ENCODE results near the gene APBB1.
"Not testable (repeated sequence)": the region's sequence is repeated elsewhere in the genome, so short reads cannot be mapped to it uniquely, and the experiment has no call there.

APBB1 gene

DNA sequence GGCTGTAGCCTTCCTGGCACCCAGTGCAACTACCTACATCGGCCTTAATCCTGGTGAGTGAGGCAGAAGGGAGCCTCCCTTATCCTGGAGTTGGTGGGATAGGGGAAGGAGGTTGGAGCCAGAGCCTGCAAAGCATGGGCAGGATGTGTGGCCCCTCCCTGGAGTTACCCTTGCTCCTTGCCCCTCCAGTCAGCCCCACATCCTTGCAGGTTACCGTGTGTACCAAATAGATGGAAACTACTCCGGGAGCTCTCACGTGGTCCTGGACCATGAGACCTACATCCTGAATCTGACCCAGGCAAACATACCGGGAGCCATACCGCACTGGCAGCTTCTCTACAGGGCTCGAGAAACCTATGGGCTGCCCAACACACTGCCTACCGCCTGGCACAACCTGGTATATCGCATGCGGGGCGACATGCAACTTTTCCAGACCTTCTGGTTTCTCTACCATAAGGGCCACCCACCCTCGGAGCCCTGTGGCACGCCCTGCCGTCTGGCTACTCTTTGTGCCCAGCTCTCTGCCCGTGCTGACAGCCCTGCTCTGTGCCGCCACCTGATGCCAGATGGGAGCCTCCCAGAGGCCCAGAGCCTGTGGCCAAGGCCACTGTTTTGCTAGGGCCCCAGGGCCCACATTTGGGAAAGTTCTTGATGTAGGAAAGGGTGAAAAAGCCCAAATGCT, 24.8 kb downstream of the APBB1 start:
- Histone ChIP-seq H3K27me3 (ENCODE audit: control insufficient read depth in 1 of 2, insufficient read depth in 2 of 2, low read length in 2 of 2) (no peaks in the 10 kb centered on the region), H3K4me3 (ENCODE audit: low read depth in 1 of 2, low read length in 2 of 2) (no peak overlapping the region), H3K4me1 (ENCODE audit: control insufficient read depth in 1 of 2, insufficient read depth in 2 of 2, low read length in 2 of 2) (peaks cover 14 to 18% of the 10 kb centered on the region in 2 donors), H3K9me3 (ENCODE audit: control insufficient read depth in 1 of 2, low read length in 2 of 2) (no peaks in the 10 kb centered on the region), H3K27ac (ENCODE audit: low read depth, low read length) (no peak overlapping the region), H3K36me3 (ENCODE audit: control insufficient read depth in 1 of 2, insufficient read depth in 2 of 2, low read length in 2 of 2) (no peaks in the 10 kb centered on the region), H3K9ac (ENCODE audit: low read depth in 1 of 2, low read length in 2 of 2) (no peak overlapping the region)

DNA sequence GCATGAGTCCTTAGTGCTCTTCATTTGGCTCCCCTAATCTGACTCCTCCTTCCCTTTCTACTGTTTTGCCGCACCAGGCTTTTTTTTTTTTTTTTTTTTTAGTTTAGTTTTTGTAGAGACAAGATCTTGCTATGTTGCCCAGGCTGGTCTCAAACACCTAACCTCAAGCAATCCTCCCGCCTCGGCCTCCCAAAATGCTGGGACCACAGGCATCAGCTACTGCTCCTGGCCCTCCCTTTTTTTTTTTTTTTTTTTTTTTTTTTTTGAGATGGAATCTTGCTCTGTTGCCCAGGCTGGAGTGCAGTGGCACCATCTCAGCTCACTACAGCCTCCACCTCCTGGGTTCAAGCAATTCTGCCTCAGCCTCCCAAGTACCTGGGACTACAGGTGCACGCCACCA, 26.6 kb downstream of the APBB1 start:
- H3K9me3 ChIP-seq (ENCODE audit: control insufficient read depth in 1 of 2, low read length in 2 of 2); H3K9ac ChIP-seq (ENCODE audit: low read depth in 1 of 2, low read length in 2 of 2); H3K4me3 ChIP-seq (ENCODE audit: low read depth in 1 of 2, low read length in 2 of 2); H3K27ac ChIP-seq (ENCODE audit: low read depth, low read length); H3K36me3 ChIP-seq (ENCODE audit: control insufficient read depth in 1 of 2, insufficient read depth in 2 of 2, low read length in 2 of 2); H3K27me3 ChIP-seq (ENCODE audit: control insufficient read depth in 1 of 2, insufficient read depth in 2 of 2, low read length in 2 of 2): not testable (repeated sequence)
- H3K4me1 ChIP-seq (ENCODE audit: control insufficient read depth in 1 of 2, insufficient read depth in 2 of 2, low read length in 2 of 2), result peaks cover 22 to 31% of the 10 kb centered on the region in 2 donors

DNA sequence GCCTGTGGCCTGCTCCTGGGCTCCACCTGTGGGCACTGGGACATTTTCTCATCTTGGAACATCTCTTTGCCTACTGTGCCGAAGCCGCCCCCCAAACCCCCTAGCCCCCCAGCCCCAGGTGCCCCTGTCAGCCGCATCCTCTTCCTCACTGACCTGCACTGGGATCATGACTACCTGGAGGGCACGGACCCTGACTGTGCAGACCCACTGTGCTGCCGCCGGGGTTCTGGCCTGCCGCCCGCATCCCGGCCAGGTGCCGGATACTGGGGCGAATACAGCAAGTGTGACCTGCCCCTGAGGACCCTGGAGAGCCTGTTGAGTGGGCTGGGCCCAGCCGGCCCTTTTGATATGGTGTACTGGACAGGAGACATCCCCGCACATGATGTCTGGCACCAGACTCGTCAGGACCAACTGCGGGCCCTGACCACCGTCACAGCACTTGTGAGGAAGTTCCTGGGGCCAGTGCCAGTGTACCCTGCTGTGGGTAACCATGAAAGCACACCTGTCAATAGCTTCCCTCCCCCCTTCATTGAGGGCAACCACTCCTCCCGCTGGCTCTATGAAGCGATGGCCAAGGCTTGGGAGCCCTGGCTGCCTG, 27.3 kb downstream of the APBB1 start:
- peaks cover 22 to 31% of the 10 kb centered on the region in 2 donors for H3K4me1 ChIP-seq (ENCODE audit: control insufficient read depth in 1 of 2, insufficient read depth in 2 of 2, low read length in 2 of 2)
- no peaks in the 10 kb centered on the region for H3K27me3 ChIP-seq (ENCODE audit: control insufficient read depth in 1 of 2, insufficient read depth in 2 of 2, low read length in 2 of 2)
- H3K36me3 ChIP-seq (ENCODE audit: control insufficient read depth in 1 of 2, insufficient read depth in 2 of 2, low read length in 2 of 2), result no peaks in the 10 kb centered on the region
- no peak overlapping the region for H3K27ac ChIP-seq (ENCODE audit: low read depth, low read length)
- H3K9ac ChIP-seq (ENCODE audit: low read depth in 1 of 2, low read length in 2 of 2), result no peak overlapping the region
- H3K9me3 ChIP-seq (ENCODE audit: control insufficient read depth in 1 of 2, low read length in 2 of 2), result no peaks in the 10 kb centered on the region
- peak overlapping the region; percentile 94 to 98 for H3K4me3 ChIP-seq (ENCODE audit: low read depth in 1 of 2, low read length in 2 of 2)

DNA sequence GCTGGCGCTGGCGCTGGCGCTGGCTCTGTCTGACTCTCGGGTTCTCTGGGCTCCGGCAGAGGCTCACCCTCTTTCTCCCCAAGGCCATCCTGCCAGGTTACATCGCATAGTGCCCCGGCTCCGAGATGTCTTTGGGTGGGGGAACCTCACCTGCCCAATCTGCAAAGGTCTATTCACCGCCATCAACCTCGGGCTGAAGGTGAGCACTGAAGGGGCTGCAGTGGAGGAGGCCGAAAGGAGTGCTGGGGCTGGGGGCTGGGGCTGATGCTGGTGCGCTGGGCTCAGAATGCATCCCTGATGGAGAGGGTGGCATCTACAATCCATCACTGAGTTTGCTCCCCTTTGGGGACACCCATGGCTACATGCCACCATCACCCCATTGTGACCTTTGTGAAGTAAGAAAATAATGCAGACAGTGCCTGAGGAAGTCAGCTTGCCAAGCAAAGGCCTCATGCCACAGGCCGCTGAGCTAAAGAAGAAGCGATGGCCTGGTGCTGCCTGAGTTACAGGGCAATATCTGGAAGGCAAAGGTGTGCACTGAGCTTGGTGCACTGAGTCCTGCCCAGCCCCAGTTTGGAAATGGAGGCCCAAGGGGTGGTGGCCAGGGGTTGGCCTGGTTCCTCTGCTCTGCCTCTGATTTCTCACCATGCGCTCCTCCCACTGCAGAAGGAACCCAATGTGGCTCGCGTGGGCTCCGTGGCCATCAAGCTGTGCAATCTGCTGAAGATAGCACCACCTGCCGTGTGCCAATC, 28.0 kb downstream of the APBB1 start:
- no peaks in the 10 kb centered on the region for H3K9me3 ChIP-seq (ENCODE audit: control insufficient read depth in 1 of 2, low read length in 2 of 2)
- peaks cover 22 to 31% of the 10 kb centered on the region in 2 donors for H3K4me1 ChIP-seq (ENCODE audit: control insufficient read depth in 1 of 2, insufficient read depth in 2 of 2, low read length in 2 of 2)
- no peaks in the 10 kb centered on the region for H3K27me3 ChIP-seq (ENCODE audit: control insufficient read depth in 1 of 2, insufficient read depth in 2 of 2, low read length in 2 of 2)
- H3K27ac ChIP-seq (ENCODE audit: low read depth, low read length), result peak overlapping the region; percentile 92
- peak overlapping the region; percentile 89 to 92 for H3K9ac ChIP-seq (ENCODE audit: low read depth in 1 of 2, low read length in 2 of 2)
- no peaks in the 10 kb centered on the region for H3K36me3 ChIP-seq (ENCODE audit: control insufficient read depth in 1 of 2, insufficient read depth in 2 of 2, low read length in 2 of 2)
- peak overlapping the region; percentile 94 to 98 for H3K4me3 ChIP-seq (ENCODE audit: low read depth in 1 of 2, low read length in 2 of 2)

DNA sequence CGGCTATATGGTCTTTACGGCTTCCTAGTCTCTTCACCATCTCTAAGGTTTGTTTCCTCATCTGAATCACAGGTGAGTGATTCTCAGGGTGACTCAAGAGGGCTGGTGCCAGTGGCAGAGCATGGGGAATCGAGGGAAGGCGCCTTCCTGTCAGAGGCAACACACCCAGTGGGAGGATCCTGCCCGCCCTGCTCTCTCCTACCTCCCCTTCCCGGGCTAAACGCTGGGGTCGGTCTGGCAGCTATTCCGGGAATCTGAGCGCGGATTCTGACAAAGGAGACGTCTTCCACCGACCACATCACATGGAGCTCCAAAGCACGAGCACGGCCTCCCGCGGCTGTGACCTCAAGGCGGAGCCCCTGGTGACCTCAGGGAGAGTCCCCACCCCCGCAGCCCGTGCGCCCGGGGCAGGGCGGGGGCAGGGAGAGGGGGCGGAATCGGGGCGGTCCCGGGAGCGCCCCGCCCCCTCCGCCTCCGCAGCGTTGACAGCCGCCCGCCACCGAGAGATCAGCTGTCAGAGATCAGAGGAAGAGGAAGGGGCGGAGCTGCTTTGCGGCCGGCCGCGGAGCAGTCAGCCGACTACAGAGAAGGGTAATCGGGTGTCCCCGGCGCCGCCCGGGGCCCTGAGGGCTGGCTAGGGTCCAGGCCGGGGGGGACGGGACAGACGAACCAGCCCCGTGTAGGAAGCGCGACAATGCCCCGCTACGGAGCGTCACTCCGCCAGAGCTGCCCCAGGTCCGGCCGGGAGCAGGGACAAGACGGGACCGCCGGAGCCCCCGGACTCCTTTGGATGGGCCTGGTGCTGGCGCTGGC, 28.8 kb downstream of the APBB1 start, which contains the start of gene SMPD1:
Gene SMPD1 (plus strand): TSS at position 570 of the 813 bp plus-strand sequence. CDS start 125 bp downstream, at position 695.
- H3K36me3 ChIP-seq (ENCODE audit: control insufficient read depth in 1 of 2, insufficient read depth in 2 of 2, low read length in 2 of 2), result no peaks in the 10 kb centered on the region
- peak within 1 kb of the TSS; percentile 94 to 98 for H3K4me3 ChIP-seq (ENCODE audit: low read depth in 1 of 2, low read length in 2 of 2)
- no peaks in the 10 kb centered on the region for H3K27me3 ChIP-seq (ENCODE audit: control insufficient read depth in 1 of 2, insufficient read depth in 2 of 2, low read length in 2 of 2)
- peak within 1 kb of the TSS; percentile 92 for H3K27ac ChIP-seq (ENCODE audit: low read depth, low read length)
- peaks cover 22 to 31% of the 10 kb centered on the region in 2 donors for H3K4me1 ChIP-seq (ENCODE audit: control insufficient read depth in 1 of 2, insufficient read depth in 2 of 2, low read length in 2 of 2)
- H3K9ac ChIP-seq (ENCODE audit: low read depth in 1 of 2, low read length in 2 of 2), result peak within 1 kb of the TSS; percentile 89 to 92
- no peaks in the 10 kb centered on the region for H3K9me3 ChIP-seq (ENCODE audit: control insufficient read depth in 1 of 2, low read length in 2 of 2)

DNA sequence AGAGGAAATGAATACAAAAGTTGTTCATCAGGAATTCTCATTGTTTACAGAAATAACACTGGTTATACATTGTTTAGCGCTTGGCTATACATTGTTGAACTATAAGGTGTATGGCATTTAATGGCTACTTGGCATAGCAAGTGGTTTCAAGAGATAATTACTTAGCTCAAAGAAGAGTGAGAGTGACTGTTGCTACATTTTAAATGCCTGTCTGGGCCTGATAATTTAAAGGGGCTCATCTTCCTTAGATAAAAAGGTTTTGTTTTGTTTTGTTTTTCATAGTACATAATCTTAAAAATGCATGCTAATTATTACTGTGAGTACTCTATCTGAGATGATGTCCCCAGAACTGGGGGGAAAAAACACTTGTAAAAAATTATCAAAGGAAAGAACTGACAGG, 30.1 kb downstream of the APBB1 start:
- peaks cover 22 to 31% of the 10 kb centered on the region in 2 donors for H3K4me1 ChIP-seq (ENCODE audit: control insufficient read depth in 1 of 2, insufficient read depth in 2 of 2, low read length in 2 of 2)
- H3K9me3 ChIP-seq (ENCODE audit: control insufficient read depth in 1 of 2, low read length in 2 of 2), result no peaks in the 10 kb centered on the region
- H3K4me3 ChIP-seq (ENCODE audit: low read depth in 1 of 2, low read length in 2 of 2), result peak overlapping the region in 1 of 2 donors; percentile 98
- no peak overlapping the region for H3K27ac ChIP-seq (ENCODE audit: low read depth, low read length)
- no peaks in the 10 kb centered on the region for H3K27me3 ChIP-seq (ENCODE audit: control insufficient read depth in 1 of 2, insufficient read depth in 2 of 2, low read length in 2 of 2)
- H3K36me3 ChIP-seq (ENCODE audit: control insufficient read depth in 1 of 2, insufficient read depth in 2 of 2, low read length in 2 of 2), result no peaks in the 10 kb centered on the region
- H3K9ac ChIP-seq (ENCODE audit: low read depth in 1 of 2, low read length in 2 of 2), result no peak overlapping the region

DNA sequence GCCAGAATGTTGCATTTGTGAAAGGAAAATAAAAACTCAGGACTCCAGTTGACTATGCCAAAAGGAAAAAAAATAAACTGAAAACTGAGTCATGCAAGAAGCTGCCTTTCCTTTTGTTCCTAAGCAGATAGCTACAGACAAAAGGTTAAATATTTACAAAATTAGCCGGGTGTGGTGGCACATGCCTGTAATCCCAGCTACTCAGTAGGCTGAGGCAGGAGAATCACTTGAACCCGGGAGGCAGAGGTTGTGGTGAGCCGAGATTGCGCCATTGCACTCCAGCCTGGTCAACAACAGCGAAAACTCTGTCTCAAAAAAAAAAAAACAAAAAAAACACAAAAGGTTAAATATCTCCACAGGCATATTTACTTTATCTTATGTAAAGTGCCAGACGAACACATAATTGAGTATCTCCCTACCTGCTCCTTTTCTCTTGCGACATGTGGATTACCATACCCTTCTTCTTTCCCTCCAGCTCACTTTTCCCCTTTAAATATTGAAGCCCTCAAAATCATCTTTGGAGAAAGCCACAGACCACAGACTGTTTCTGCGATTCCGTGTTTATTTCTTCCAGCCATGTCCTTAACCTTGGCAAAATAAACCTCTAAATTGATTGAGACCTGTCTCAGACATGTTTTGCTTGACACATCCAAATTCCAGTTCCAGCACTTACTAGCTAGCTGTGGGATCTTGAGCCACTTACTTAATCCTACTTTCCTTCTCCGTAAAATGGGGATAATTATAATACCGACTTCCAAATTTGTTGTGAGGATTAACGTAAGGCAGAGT, 30.9 kb downstream of the APBB1 start:
- Histone ChIP-seq H3K9ac (ENCODE audit: low read depth in 1 of 2, low read length in 2 of 2) (no peak overlapping the region), H3K27ac (ENCODE audit: low read depth, low read length) (no peak overlapping the region), H3K4me3 (ENCODE audit: low read depth in 1 of 2, low read length in 2 of 2) (no peak overlapping the region)

DNA sequence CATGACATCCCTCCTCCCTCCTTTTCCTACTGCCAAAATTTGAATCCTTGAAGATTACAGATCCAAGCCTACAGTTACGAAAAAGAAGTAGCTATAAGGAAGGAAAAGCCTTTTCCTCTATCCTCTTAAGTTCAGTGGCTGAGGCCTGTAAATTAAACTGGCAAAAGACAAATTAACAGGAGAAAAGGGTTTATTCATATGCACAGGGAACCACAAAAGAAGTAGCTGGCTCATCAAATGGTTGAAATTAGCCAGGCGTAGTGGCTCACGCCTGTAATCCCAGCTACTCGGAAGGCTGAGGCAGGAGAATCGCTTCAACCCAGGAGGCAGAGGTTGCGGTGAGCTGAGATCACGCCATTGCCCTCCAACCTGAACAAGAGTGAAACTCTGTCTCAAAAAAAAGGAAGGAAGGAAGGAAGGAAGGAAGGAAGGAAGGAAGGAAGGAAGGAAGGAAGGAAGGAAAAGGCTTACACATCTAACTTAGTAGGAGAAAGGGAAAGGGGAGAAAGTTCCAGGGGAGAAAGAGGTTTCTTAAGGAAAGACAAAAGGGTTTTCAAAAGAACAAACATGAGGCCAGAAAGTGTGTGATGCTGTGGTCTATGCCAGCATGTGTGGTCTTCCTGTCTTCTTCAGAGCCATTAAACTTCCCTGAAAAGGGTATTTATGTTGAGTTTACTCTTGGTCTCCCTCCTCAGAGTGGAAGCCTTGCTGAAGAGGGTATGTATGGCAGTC, 33.7 kb downstream of the APBB1 start:
- no peaks in the 10 kb centered on the region for H3K9me3 ChIP-seq (ENCODE audit: control insufficient read depth in 1 of 2, low read length in 2 of 2)
- H3K4me3 ChIP-seq (ENCODE audit: low read depth in 1 of 2, low read length in 2 of 2), result no peak overlapping the region
- H3K27ac ChIP-seq (ENCODE audit: low read depth, low read length), result no peak overlapping the region
- no peak overlapping the region for H3K9ac ChIP-seq (ENCODE audit: low read depth in 1 of 2, low read length in 2 of 2)
- H3K36me3 ChIP-seq (ENCODE audit: control insufficient read depth in 1 of 2, insufficient read depth in 2 of 2, low read length in 2 of 2), result no peaks in the 10 kb centered on the region
- H3K27me3 ChIP-seq (ENCODE audit: control insufficient read depth in 1 of 2, insufficient read depth in 2 of 2, low read length in 2 of 2), result no peaks in the 10 kb centered on the region
- peaks cover 14 to 19% of the 10 kb centered on the region in 2 donors for H3K4me1 ChIP-seq (ENCODE audit: control insufficient read depth in 1 of 2, insufficient read depth in 2 of 2, low read length in 2 of 2)

More for the DNA sequence above, 30.9 kb downstream of the APBB1 start:
- no peaks in the 10 kb centered on the region for H3K27me3 ChIP-seq (ENCODE audit: control insufficient read depth in 1 of 2, insufficient read depth in 2 of 2, low read length in 2 of 2)
- H3K9me3 ChIP-seq (ENCODE audit: control insufficient read depth in 1 of 2, low read length in 2 of 2), result no peaks in the 10 kb centered on the region
- H3K36me3 ChIP-seq (ENCODE audit: control insufficient read depth in 1 of 2, insufficient read depth in 2 of 2, low read length in 2 of 2), result no peaks in the 10 kb centered on the region
- H3K4me1 ChIP-seq (ENCODE audit: control insufficient read depth in 1 of 2, insufficient read depth in 2 of 2, low read length in 2 of 2), result peaks cover 22 to 31% of the 10 kb centered on the region in 2 donors

DNA sequence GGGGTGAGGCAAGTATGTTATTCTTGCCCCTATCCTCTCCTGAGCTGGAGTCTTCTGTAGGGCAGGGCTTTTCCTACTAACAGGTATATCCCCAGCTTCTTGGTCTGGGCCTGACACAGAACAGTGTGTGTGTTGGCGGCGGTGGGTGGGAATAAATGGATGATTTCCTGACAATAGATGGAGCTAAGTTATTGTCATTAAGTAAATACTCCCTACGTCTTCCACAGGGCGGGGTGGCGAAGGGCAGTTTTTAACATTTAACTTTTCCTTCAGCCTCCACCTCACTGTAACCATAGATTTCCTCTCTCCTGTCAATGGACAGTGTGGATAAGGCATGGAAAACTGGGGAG, 40.3 kb downstream of the APBB1 start:
- Histone ChIP-seq H3K27ac (ENCODE audit: low read depth, low read length) (no peak overlapping the region), H3K4me3 (ENCODE audit: low read depth in 1 of 2, low read length in 2 of 2) (no peak overlapping the region), H3K9me3 (ENCODE audit: control insufficient read depth in 1 of 2, low read length in 2 of 2) (no peaks in the 10 kb centered on the region), H3K36me3 (ENCODE audit: control insufficient read depth in 1 of 2, insufficient read depth in 2 of 2, low read length in 2 of 2) (no peaks in the 10 kb centered on the region), H3K4me1 (ENCODE audit: control insufficient read depth in 1 of 2, insufficient read depth in 2 of 2, low read length in 2 of 2) (no peaks in the 10 kb centered on the region), H3K9ac (ENCODE audit: low read depth in 1 of 2, low read length in 2 of 2) (no peak overlapping the region), H3K27me3 (ENCODE audit: control insufficient read depth in 1 of 2, insufficient read depth in 2 of 2, low read length in 2 of 2) (no peaks in the 10 kb centered on the region)
